HS-5 (cell line): ENCODE results near the gene ALG13.
"Not testable (repeated sequence)": the region's sequence is repeated elsewhere in the genome, so short reads cannot be mapped to it uniquely, and the experiment has no call there.

Experiments used
- DNase-seq: peaks from one replicate; pipeline ENCODE4 v3.0.0-alpha.2; 2012; ENCODE audit warnings: low read depth

Gene ALG13

GRCh38 chrX:111759686-111760085 is 78.7 kb downstream of the ALG13 start:
- no peak for DNase-seq

- no peak for DNase-seq
Observed at GRCh38 chrX:111761578-111762135, 80.7 kb downstream of the ALG13 start.

- no peak for DNase-seq
Observed at GRCh38 chrX:111778591-111778990, 97.6 kb downstream of the ALG13 start.

- DNase-seq, result no peak
Observed at GRCh38 chrX:111779582-111779981, 98.6 kb downstream of the ALG13 start.

GRCh38 chrX:111784667-111785066 is 103.7 kb downstream of the ALG13 start:
- no peak for DNase-seq

GRCh38 chrX:111790054-111790453 is 109.1 kb downstream of the ALG13 start:
- DNase-seq, result not testable (repeated sequence)
